Mucosa of descending colon (tissue), 3 donors: ENCODE measurements around the gene ADAMTS17. TPM values are rescaled to one million over a fixed set of nuclear protein-coding genes. Genes with fewer than 3 reads are reported as not detected.

Experiments used
- ATAC-seq: fragments of 200-7000 bp; cut with Tn5 transposase; one replicate; pipeline ENCODE4 v1.9.1; 2020; ENCODE audit warnings: mild to moderate bottlenecking, moderate library complexity
- DNase-seq, 3 donors: peaks; one replicate each; pipeline ENCODE4 v3.0.0-alpha.2; 2020
- H3K36me3 ChIP-seq: fragments of 200-600 bp; one replicate; pipeline ENCODE4 v1.8.0; 2021; ENCODE audit warnings: low read depth, mild to moderate bottlenecking
- H3K4me1 ChIP-seq: fragments of 200-600 bp; one replicate; pipeline ENCODE4 v1.8.0; 2021; ENCODE audit warnings: low read depth, mild to moderate bottlenecking
- H3K4me3 ChIP-seq: fragments of 200-600 bp; one replicate; pipeline ENCODE4 v1.8.0; 2021; ENCODE audit warnings: mild to moderate bottlenecking
- H3K9me3 ChIP-seq: fragments of 200-600 bp; one replicate; pipeline ENCODE4 v1.8.0; 2021; ENCODE audit warnings: mild to moderate bottlenecking
- intact Hi-C, 2 donors: fragments of 100-400 bp; cut with DNase I in 1 of 2; cut with micrococcal nuclease in 1 of 2; formaldehyde crosslinking; loops; one replicate each; pipeline versions ENCODE4 v1.11.0 to v1.11.1; 2022; cut with DNase I, micrococcal nuclease
- total RNA-seq, 3 donors: library from RNA; stranded (reverse); fragmentation: NEBNext Ultra II Directional in 2 of 3; extraction: Animal tissue kit (Norgen Biotek cat#: 25700) in 2 of 3; gene quantifications; one replicate each; pipeline versions ENCODE4 v1.2.1 to v1.2.4, GENCODE V29; 2021 to 2023
- TF ChIP-seq, protein P1 (sequence below): fragments of 200-600 bp; IDR thresholded peaks from one replicate; pipeline ENCODE4 v1.8.0; 2022; ENCODE audit warnings: antibody characterized with exemption, mild to moderate bottlenecking
- donor health status: DM: no; HTN: no; CAD: no; lungs with moderate emphysema.
- donor health status: DM: no; HTN: no; CAD: no.
- donor health status: DM: no; HTN: yes; CAD: no.

The ADAMTS17 gene
- total RNA-seq, 3 donors from 2014 or later: 5.2 to 13.8 (median 6.3) TPM

DNA sequence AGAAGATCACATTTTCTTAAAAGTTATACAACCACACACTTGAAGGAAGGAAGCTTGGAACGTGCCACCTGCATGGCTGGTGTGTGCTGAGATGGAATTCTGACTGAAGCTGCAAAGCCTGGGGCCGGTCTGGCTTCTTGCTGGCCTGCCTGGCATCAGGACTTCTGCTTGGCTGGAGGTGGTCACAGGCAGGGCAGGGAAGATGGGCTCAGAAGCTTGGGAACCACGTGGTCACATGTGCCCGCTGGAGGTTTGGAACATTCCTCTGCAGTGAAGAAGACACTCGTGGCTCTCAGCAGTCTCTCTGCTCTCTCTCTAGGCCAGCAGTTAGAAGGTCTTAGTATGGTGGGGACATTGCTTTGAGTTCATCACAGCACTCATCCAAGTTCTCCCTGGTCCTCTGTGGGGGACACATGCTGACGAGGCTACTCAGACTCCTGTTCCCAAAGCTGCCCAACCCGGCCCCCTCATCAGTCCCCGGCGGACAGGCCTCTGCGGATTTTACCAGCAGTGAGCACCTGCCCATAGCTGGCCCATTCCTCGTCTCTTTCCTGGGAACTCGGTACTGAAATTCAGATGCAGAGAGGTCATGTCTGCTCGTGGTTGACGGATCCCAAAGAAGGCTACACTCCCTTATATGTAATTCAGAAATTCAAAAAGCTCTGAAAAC is 229.0 kb downstream of the ADAMTS17 start:
- TF ChIP-seq, protein P1, sequence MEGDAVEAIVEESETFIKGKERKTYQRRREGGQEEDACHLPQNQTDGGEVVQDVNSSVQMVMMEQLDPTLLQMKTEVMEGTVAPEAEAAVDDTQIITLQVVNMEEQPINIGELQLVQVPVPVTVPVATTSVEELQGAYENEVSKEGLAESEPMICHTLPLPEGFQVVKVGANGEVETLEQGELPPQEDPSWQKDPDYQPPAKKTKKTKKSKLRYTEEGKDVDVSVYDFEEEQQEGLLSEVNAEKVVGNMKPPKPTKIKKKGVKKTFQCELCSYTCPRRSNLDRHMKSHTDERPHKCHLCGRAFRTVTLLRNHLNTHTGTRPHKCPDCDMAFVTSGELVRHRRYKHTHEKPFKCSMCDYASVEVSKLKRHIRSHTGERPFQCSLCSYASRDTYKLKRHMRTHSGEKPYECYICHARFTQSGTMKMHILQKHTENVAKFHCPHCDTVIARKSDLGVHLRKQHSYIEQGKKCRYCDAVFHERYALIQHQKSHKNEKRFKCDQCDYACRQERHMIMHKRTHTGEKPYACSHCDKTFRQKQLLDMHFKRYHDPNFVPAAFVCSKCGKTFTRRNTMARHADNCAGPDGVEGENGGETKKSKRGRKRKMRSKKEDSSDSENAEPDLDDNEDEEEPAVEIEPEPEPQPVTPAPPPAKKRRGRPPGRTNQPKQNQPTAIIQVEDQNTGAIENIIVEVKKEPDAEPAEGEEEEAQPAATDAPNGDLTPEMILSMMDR: no peak
- Histone ChIP-seq H3K4me1 (peaks cover 12% of the 10 kb centered on the region), H3K4me3 (no peak overlapping the region), H3K9me3 (no peaks in the 10 kb centered on the region), H3K36me3 (no peaks in the 10 kb centered on the region)
- no peak for ATAC-seq
- DNase-seq: no peak
- intact Hi-C loops: no loop called here

DNA sequence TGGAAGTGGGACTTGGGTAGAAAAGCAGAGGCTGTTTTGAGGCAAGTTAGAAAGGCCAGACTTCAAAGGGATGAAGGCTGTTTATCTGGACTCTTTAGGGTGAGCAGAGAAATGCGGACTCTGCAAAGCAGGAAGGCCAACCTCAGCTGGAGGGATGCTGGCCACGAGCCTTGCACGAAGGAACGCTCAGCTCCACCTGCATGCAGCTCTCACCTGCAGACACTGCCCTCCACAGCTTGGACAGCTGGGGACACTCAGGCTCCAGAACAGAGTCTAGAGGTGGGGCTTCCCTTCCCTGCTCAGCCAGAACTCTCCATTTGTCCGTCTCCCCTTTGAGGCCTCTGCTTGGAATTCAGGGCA is 229.7 kb downstream of the ADAMTS17 start:
- no peak overlapping the region for H3K4me3 ChIP-seq
- DNase-seq (no peak), ATAC-seq (no peak)
- TF ChIP-seq, protein P1: no peak
- no peaks in the 10 kb centered on the region for H3K36me3 ChIP-seq
- peaks cover 12% of the 10 kb centered on the region for H3K4me1 ChIP-seq
- intact Hi-C loops: no loop called here
- H3K9me3 ChIP-seq: no peaks in the 10 kb centered on the region

DNA sequence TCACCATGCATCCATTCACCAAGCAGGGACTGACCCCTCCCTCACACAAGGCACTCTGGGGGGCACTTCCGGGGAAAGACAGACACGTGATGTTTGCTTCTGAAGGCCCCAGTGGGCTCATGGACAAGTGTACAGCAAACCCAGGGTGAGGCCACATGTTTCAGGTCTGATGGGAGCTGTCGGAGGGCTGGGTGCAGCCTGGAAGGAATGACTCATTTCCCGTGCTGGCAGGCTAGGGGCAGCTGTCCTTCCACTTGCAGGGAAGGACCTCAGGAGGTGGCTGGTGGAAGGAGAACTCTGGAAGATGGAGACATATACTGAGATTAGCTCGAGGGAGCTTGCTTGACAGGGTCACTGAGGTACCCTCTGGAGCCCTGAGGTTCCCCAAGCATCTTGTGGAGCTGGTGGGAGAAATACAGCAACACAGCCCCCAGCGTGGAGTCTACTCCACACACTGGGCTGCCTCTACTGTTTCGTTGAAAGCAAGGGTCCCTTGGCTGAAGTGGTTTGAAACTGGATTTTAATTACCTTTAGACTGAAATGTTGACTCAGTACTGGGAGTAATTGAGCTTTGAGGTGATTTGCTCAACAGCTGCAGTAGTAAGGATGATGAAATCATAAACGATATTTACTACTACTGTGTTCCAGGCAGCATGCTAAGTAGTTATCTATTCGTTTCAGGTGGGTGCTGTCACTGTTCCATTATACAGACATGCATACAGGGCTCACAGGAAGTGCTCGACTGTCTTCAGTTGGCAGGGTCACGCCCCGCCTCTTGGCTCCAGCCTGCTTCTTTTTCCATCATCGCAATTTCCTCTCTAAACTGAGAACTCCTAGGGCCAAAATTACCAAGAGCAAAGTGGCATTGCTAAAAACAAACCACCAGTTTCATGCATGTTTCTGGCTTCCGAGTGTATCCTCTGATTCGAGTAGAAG is 230.4 kb downstream of the ADAMTS17 start:
- no peaks in the 10 kb centered on the region for H3K36me3 ChIP-seq
- TF ChIP-seq, protein P1: no peak
- H3K4me3 ChIP-seq: no peak overlapping the region
- intact Hi-C loops: no loop called here
- H3K4me1 ChIP-seq: peaks cover 12% of the 10 kb centered on the region
- DNase-seq (peak in 1 of 3 donors; percentile 19), ATAC-seq (peak; percentile 69)
- H3K9me3 ChIP-seq: no peaks in the 10 kb centered on the region

DNA sequence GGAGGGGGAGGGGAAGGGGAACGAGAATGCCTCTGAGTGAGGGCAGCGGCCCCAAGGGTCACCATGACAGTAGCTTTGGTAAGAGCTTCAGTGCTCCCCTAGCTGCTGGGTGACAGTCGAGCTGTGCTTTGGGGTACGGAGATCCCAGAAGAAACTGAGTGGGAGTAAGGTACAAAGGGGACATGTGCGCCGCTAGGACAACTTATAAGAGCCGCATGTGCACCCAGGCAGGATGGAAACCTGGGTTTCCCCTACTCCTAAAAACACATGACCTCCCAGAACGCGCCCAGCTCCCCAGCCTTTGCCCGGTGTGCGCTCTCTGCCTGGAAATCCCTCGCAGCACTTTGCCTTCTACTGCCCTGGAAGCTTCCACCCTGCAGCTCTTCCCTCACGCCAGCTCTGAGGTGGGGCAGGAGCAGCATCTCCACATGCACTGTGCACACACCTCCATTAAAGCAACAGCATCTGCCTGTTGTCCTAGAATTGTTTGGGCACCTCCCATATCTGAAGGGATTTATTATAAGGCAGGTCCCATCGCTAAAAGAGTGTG is 232.2 kb downstream of the ADAMTS17 start:
- no peak for DNase-seq
- peaks cover 12% of the 10 kb centered on the region for H3K4me1 ChIP-seq
- H3K4me3 ChIP-seq: no peak overlapping the region
- intact Hi-C loops: no loop called here
- H3K36me3 ChIP-seq: no peaks in the 10 kb centered on the region
- TF ChIP-seq, protein P1: no peak
- H3K9me3 ChIP-seq: no peaks in the 10 kb centered on the region
- no peak for ATAC-seq

DNA sequence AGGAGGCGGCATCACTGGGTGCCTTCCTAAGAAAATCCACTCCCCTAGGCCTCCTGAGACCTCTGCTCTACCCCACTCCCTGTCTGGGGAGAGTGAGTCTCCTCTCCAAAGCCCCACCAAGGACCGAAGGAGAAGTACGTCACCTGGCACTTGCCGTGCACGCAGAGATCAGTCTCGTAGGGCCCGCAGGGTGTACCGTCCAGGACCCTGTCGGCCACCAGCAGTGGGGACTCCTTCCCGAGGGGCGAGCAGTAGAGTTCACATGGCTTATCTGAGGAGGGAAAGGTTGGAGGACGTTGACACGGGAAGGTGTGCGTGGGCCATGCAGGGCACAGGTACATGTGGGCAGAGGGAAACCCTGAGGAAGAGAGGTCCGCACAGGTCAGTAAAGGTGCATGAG is 232.9 kb downstream of the ADAMTS17 start:
- intact Hi-C loops: no loop called here
- ATAC-seq (no peak), DNase-seq (no peak)
- H3K9me3 ChIP-seq: no peaks in the 10 kb centered on the region
- H3K36me3 ChIP-seq: no peaks in the 10 kb centered on the region
- TF ChIP-seq, protein P1: no peak
- H3K4me1 ChIP-seq: peaks cover 12% of the 10 kb centered on the region
- no peak overlapping the region for H3K4me3 ChIP-seq
